ENCODE results near the gene NPY2R.

Gene NPY2R

GRCh38 chr4:155252327-155252726 lies 43.9 kb downstream of the NPY2R start:
- no peak for DNase-seq

- no peak for DNase-seq
Observed at GRCh38 chr4:155263480-155263879, 55.0 kb downstream of the NPY2R start.

- DNase-seq = no peak
Observed at GRCh38 chr4:155265113-155265512, 56.7 kb downstream of the NPY2R start.

All from NK-92 treated with Interleukin-12 subunit alpha and Interleukin-12 subunit beta, amount 100 ng/mL, for 24 hours (cell line).